T-helper 2 cell treated with Interferon-gamma antibody and Interleukin-4, amounts not matched to agents 5 μg/mL and 100 μg/mL, for 36 hours (primary cell): ENCODE measurements around the gene TTC31.
A peak's percentile ranks its signal among the peaks of the same experiment; 100 is the strongest.
"Not testable (repeated sequence)": the region's sequence is repeated elsewhere in the genome, so short reads cannot be mapped to it uniquely, and the experiment has no call there.

Source experiments
- DNase-seq: peaks from one replicate; pipeline ENCODE4 v3.0.0; 2021; ENCODE audit warnings: low spot score
- H3K27ac Mint-ChIP-seq: one replicate; pipeline ENCODE4 v1.8.0; 2021; ENCODE audit warnings: mild to moderate bottlenecking, mixed read lengths
- H3K27me3 Mint-ChIP-seq: one replicate; pipeline ENCODE4 v1.8.0; 2021; ENCODE audit warnings: low read depth, mixed read lengths
- H3K36me3 Mint-ChIP-seq: one replicate; pipeline ENCODE4 v1.8.0; 2021; ENCODE audit warnings: low read depth, mixed read lengths
- H3K4me1 Mint-ChIP-seq: one replicate; pipeline ENCODE4 v1.8.0; 2021; ENCODE audit warnings: low read depth, mixed read lengths
- H3K4me3 Mint-ChIP-seq: one replicate; pipeline ENCODE4 v1.8.0; 2022; ENCODE audit warnings: mild to moderate bottlenecking, moderate library complexity, mixed read lengths
- H3K9me3 Mint-ChIP-seq: one replicate; pipeline ENCODE4 v1.8.0; 2021; ENCODE audit warnings: mixed read lengths

Gene TTC31

GRCh38 chr2:74447230-74447999, 35.5 kb upstream of the TTC31 start:
- H3K4me3 Mint-ChIP-seq: no peak overlapping the region
- peaks cover 7% of the 10 kb centered on the region for H3K4me1 Mint-ChIP-seq
- no peak overlapping the region for H3K27ac Mint-ChIP-seq
- DNase-seq: no peak
- no peaks in the 10 kb centered on the region for H3K36me3 Mint-ChIP-seq
- H3K9me3 Mint-ChIP-seq: no peaks in the 10 kb centered on the region
- H3K27me3 Mint-ChIP-seq: peaks cover 29% of the 10 kb centered on the region

DNA sequence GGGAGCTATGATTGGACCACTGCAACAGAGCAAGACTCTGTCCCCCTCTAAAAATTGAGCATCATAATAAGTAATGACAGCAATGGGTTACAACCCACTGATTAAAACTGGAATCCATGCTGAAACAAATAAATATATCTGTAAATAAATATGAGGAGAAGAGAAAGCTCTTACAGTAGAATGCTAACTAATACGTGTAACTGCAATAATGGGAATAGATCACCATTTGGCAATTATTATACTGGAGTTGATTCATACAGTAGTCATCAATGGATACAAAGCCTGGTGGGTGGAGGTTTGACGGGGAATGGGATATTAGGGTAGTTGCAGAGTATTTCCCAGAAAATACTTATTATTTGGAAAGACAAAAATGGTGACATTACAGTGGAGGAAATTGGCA, 34.1 kb upstream of the TTC31 start:
- peaks cover 24% of the 10 kb centered on the region for H3K27me3 Mint-ChIP-seq
- H3K36me3 Mint-ChIP-seq: no peaks in the 10 kb centered on the region
- no peak overlapping the region for H3K27ac Mint-ChIP-seq
- no peak overlapping the region for H3K4me3 Mint-ChIP-seq
- no peak for DNase-seq
- peaks cover 16% of the 10 kb centered on the region for H3K4me1 Mint-ChIP-seq
- H3K9me3 Mint-ChIP-seq: no peaks in the 10 kb centered on the region

GRCh38 chr2:74450570-74451190, 32.2 kb upstream of the TTC31 start:
- H3K27ac Mint-ChIP-seq: no peak overlapping the region
- H3K36me3 Mint-ChIP-seq: peaks cover 7% of the 10 kb centered on the region
- no peak overlapping the region for H3K4me3 Mint-ChIP-seq
- peaks cover 8% of the 10 kb centered on the region for H3K27me3 Mint-ChIP-seq
- H3K9me3 Mint-ChIP-seq: no peaks in the 10 kb centered on the region
- DNase-seq: no peak
- H3K4me1 Mint-ChIP-seq: peaks cover 30% of the 10 kb centered on the region

- no peaks in the 10 kb centered on the region for H3K27me3 Mint-ChIP-seq
- H3K36me3 Mint-ChIP-seq: peaks cover 14% of the 10 kb centered on the region
- peaks cover 52% of the 10 kb centered on the region for H3K4me1 Mint-ChIP-seq
- peak within 1 kb of the TSS; percentile 93 for H3K4me3 Mint-ChIP-seq
- DNase-seq: peak; percentile 98
- peak within 1 kb of the TSS; percentile 92 for H3K27ac Mint-ChIP-seq
- H3K9me3 Mint-ChIP-seq: no peaks in the 10 kb centered on the region
These were observed 28.0 kb upstream of the TTC31 start, which contains the start of gene INO80B for GRCh38 chr2:74454654-74455511. TSS of gene INO80B (plus strand) at chr2:74455087. CDS start at chr2:74455117, 30 bp downstream.

DNA sequence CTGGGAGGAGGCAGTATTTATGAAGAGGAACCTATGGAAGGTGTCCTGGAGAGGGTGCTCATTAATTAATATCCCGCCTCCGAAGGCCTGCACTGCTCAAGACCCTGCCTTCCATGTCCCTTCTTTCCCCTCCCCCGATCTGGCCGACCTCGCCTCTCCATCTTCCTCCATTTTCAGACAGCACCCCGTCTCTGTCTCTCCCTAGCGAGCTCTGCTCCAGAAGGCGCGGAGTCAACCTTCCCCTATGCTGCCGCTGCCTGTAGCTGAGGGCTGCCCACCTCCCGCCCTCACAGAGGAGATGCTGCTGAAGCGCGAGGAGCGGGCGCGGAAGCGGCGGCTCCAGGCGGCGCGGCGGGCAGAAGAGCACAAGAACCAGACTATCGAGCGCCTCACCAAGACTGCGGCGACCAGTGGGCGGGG, 25.7 kb upstream of the TTC31 start:
- Mint-ChIP-seq H3K9me3 (no peaks in the 10 kb centered on the region), H3K4me1 (peaks cover 50% of the 10 kb centered on the region), H3K27ac (peak overlapping the region; percentile 86), H3K4me3 (peak overlapping the region; percentile 93), H3K27me3 (no peaks in the 10 kb centered on the region), H3K36me3 (peaks cover 18% of the 10 kb centered on the region)
- no peak for DNase-seq

GRCh38 chr2:74457549-74458131, 25.2 kb upstream of the TTC31 start:
- Mint-ChIP-seq H3K27ac (peak overlapping the region; percentile 98), H3K27me3 (no peaks in the 10 kb centered on the region), H3K36me3 (peaks cover 21% of the 10 kb centered on the region), H3K9me3 (no peaks in the 10 kb centered on the region), H3K4me1 (peaks cover 45% of the 10 kb centered on the region), H3K4me3 (peak overlapping the region; percentile 93)
- DNase-seq: peak; percentile 84

DNA sequence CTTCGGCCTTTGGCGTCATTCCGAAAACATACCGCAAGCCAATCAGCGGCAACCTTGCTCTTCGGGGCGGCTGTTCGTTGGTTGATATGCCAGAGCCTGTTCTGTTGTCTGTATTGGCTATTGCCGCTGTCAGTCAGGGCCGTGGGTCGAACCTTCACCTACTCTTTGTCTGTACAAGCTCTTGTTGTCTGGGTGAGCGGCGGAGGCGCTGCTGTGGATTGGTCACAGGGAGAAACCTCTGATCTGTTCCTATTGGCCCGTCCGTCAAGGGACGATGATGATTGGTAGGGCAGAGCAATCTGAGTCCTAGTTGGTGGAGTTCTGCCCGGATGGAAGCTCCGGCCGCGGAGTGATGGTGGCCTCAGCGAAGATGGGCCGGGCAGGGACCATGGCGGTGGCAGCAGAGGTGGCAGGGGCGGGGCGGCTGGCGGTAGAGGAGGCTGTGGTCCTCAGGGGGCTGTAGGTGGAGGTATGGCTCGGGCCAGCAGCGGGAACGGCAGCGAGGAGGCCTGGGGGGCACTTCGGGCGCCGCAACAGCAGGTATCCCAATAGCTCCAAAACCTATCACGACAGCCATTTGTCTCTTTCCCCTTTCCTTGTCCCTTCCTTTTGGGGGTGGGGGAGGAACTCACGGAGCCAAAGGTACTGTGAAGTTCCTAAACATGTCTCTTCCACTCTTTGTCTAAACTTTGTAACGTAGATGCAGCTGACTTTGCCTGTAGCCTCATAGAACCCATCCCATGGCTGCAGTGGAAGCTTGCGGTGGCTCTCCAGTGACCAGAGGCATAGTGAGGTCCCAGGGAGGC, 24.5 kb upstream of the TTC31 start, which contains the start of gene WBP1:
Gene WBP1 (plus strand): TSS at position 307 of the 806 bp plus-strand sequence. CDS start 165 bp downstream, at position 472.
- H3K4me1 Mint-ChIP-seq: peaks cover 43% of the 10 kb centered on the region
- H3K36me3 Mint-ChIP-seq: peaks cover 27% of the 10 kb centered on the region
- DNase-seq: peak; percentile 100
- no peaks in the 10 kb centered on the region for H3K9me3 Mint-ChIP-seq
- H3K4me3 Mint-ChIP-seq: peak within 1 kb of the TSS; percentile 93
- peak within 1 kb of the TSS; percentile 98 for H3K27ac Mint-ChIP-seq
- no peaks in the 10 kb centered on the region for H3K27me3 Mint-ChIP-seq

DNA sequence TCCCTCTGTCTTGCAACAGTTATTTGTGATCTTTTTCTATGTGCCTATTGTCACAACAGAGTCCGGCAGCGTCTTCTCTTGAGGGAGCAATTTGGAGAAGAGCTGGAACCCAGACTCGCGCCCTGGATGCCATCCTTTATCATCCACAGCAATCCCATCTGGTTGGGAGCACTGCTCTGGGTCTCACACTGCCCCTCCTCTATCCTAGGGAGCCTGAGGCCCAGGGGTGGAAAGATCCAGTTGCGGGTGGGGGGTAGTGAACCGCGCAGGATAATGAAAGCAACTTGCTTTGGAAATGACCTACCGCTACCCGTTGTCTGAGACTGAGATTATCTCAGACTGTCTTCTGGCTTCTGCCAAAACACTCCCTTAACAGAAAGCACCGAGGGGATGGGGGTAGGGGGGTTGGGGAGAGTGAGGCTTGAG, 23.9 kb upstream of the TTC31 start:
- H3K9me3 Mint-ChIP-seq: no peaks in the 10 kb centered on the region
- H3K4me3 Mint-ChIP-seq: peak overlapping the region; percentile 93
- H3K4me1 Mint-ChIP-seq: peaks cover 43% of the 10 kb centered on the region
- peak overlapping the region; percentile 98 for H3K27ac Mint-ChIP-seq
- no peak for DNase-seq
- H3K27me3 Mint-ChIP-seq: no peaks in the 10 kb centered on the region
- peaks cover 28% of the 10 kb centered on the region for H3K36me3 Mint-ChIP-seq

GRCh38 chr2:74459503-74460118, 23.3 kb upstream of the TTC31 start:
- Mint-ChIP-seq H3K36me3 (peaks cover 28% of the 10 kb centered on the region), H3K4me1 (peaks cover 38% of the 10 kb centered on the region), H3K27ac (peak overlapping the region; percentile 76), H3K4me3 (peak overlapping the region; percentile 93)
- not testable (repeated sequence) for H3K9me3 Mint-ChIP-seq, H3K27me3 Mint-ChIP-seq, DNase-seq

- H3K27ac Mint-ChIP-seq: peak overlapping the region; percentile 76
- peak overlapping the region; percentile 93 for H3K4me3 Mint-ChIP-seq
These were observed 22.7 kb upstream of the TTC31 start for GRCh38 chr2:74460187-74460586.

GRCh38 chr2:74461187-74462053, 21.5 kb upstream of the TTC31 start:
- Mint-ChIP-seq H3K4me3 (no peak overlapping the region), H3K4me1 (peaks cover 27% of the 10 kb centered on the region), H3K27ac (peak overlapping the region; percentile 45), H3K9me3 (no peaks in the 10 kb centered on the region), H3K27me3 (no peaks in the 10 kb centered on the region), H3K36me3 (peaks cover 21% of the 10 kb centered on the region)
- no peak for DNase-seq

More at GRCh38 chr2:74460187-74460586, 22.7 kb upstream of the TTC31 start:
- peaks cover 24% of the 10 kb centered on the region for H3K36me3 Mint-ChIP-seq
- H3K27me3 Mint-ChIP-seq, H3K9me3 Mint-ChIP-seq, DNase-seq: not testable (repeated sequence)
- H3K4me1 Mint-ChIP-seq: peaks cover 34% of the 10 kb centered on the region
